Endothelial cell of umbilical vein (primary cell): ENCODE measurements around the gene HIC1. TPM values are rescaled to one million over a fixed set of nuclear protein-coding genes. Genes with fewer than 3 reads are reported as not detected.

Experiments used
- BruUV-seq: library from RNA; stranded (reverse); fragments of 400-500 nt; replicated peaks from 2 replicates; lab custom pipeline; 2021; lab: Mats Ljungman, UMichigan
- CTCF ChIA-PET: fragments of 300-600, 350-600 bp; sonication (Branson Sonifier 250); formaldehyde crosslinking; loops from one replicate; lab custom pipeline; 2021; ENCODE audit warnings: antibody characterized with exemption, inconsistent platforms; lab: Charles Lee
- POLR2A ChIA-PET: fragments of 300-600, 350-600 bp; sonication (Branson Sonifier 250); formaldehyde crosslinking; loops from one replicate; lab custom pipeline; 2021; ENCODE audit warnings: antibody characterized with exemption, inconsistent platforms; lab: Charles Lee
- DNase-seq: peaks from one replicate; pipeline ENCODE4 v3.0.0-alpha.2; 2011; ENCODE audit warnings: low read depth, low spot score
- FAIRE-seq: peaks from 2 replicates; lab custom pipeline; 2011; peaks lifted over from hg19 to GRCh38; lab: Jason Lieb, UNC
- H2AFZ ChIP-seq: 2 replicates; pipeline ENCODE4 v1.6.0; 2012; ENCODE audit warnings: low read depth, low read length, control low read depth, inconsistent platforms
- H3K27ac ChIP-seq: 2 replicates; pipeline ENCODE4 v1.5.1; 2011; ENCODE audit warnings: low read depth, mild to moderate bottlenecking, control low read depth, low read length, moderate library complexity; ENCODE audit not compliant: insufficient read depth
- H3K27me3 ChIP-seq, 2 experiments: 2 replicates each; pipeline versions ENCODE4 v1.6.0 to v1.6.1; 2011; ENCODE audit warnings: low read length in 2 of 2, mixed read lengths in 1 of 2; ENCODE audit not compliant: control insufficient read depth in 2 of 2, insufficient read depth in 2 of 2
- H3K36me3 ChIP-seq, 2 experiments: 2 replicates in 1 of 2; 3 replicates in 1 of 2; pipeline ENCODE4 v1.5.1; 2011; ENCODE audit warnings: low read length in 2 of 2, mild to moderate bottlenecking in 1 of 2, moderate library complexity in 1 of 2; ENCODE audit not compliant: control insufficient read depth in 2 of 2, insufficient read depth in 2 of 2; ENCODE audit errors: extremely low read depth in 1 of 2
- H3K4me1 ChIP-seq: 3 replicates; pipeline ENCODE4 v1.5.1; 2011; ENCODE audit warnings: mild to moderate bottlenecking, low read length; ENCODE audit not compliant: control insufficient read depth, insufficient read depth; ENCODE audit errors: extremely low read depth
- H3K4me2 ChIP-seq: 2 replicates; pipeline ENCODE4 v1.6.1; 2011; ENCODE audit warnings: low read length, control low read depth, mixed read lengths; ENCODE audit not compliant: insufficient read depth
- H3K4me3 ChIP-seq, 3 experiments: fragments of 200-600 bp in 1 of 3; sonication (generic), shearing (Covaris generic) in 1 of 3; replicated peaks in 1 of 3; 2 replicates each; pipeline ENCODE4 v1.5.1; 2011 to 2016; ENCODE audit warnings: control low read depth in 3 of 3, low read length in 3 of 3, mild to moderate bottlenecking in 2 of 3, inconsistent platforms in 1 of 3, low read depth in 1 of 3, moderate library complexity in 1 of 3; ENCODE audit not compliant: insufficient read depth in 1 of 3
- H3K79me2 ChIP-seq: 2 replicates; pipeline ENCODE4 v1.6.0; 2012; ENCODE audit warnings: low read length, inconsistent platforms; ENCODE audit not compliant: control insufficient read depth, insufficient read depth
- H3K9ac ChIP-seq: replicated peaks from 2 replicates; pipeline ENCODE3; 2011; ENCODE audit warnings: low read length, control low read depth; ENCODE audit not compliant: insufficient read depth; ENCODE audit errors: extremely low read depth
- H3K9me1 ChIP-seq: replicated peaks from 3 replicates; pipeline ENCODE4 v1.6.0; 2011; ENCODE audit warnings: mild to moderate bottlenecking, low read length; ENCODE audit not compliant: control insufficient read depth, insufficient read depth; ENCODE audit errors: extremely low read depth
- H3K9me3 ChIP-seq: replicated peaks from 2 replicates; pipeline ENCODE4 v1.5.1; 2012; ENCODE audit warnings: low read length, inconsistent platforms; ENCODE audit not compliant: control insufficient read depth, insufficient read depth
- H4K20me1 ChIP-seq: replicated peaks from 2 replicates; pipeline ENCODE3; 2011; ENCODE audit warnings: mild to moderate bottlenecking, low read length; ENCODE audit not compliant: control insufficient read depth, insufficient read depth; ENCODE audit errors: extremely low read depth
- CTCF ChIP-seq, 2 donors: IDR thresholded peaks; 1 replicate in 1 of 2; 2 replicates in 1 of 2; pipeline ENCODE4 v1.5.1; 2011; ENCODE audit warnings: low read length in 2 of 2, mild to moderate bottlenecking in 2 of 2, moderate library complexity in 2 of 2, control low read depth in 1 of 2, inconsistent platforms in 1 of 2, low read depth in 1 of 2; ENCODE audit not compliant: insufficient read depth in 1 of 2; ENCODE audit errors: extremely low read depth in 1 of 2
- EZH2 ChIP-seq: IDR thresholded peaks from 2 replicates; pipeline ENCODE4 v1.6.1; 2012; ENCODE audit warnings: borderline replicate concordance, low read depth, mild to moderate bottlenecking, moderate library complexity, low read length, inconsistent platforms; ENCODE audit not compliant: severe bottlenecking
- GATA2 ChIP-seq: IDR thresholded peaks from 2 replicates; pipeline ENCODE4 v1.7.0; 2011; ENCODE audit warnings: low read depth, mild to moderate bottlenecking, moderate library complexity, mixed read lengths, low read length; ENCODE audit not compliant: insufficient read length, insufficient read depth
- MAX ChIP-seq: IDR thresholded peaks from 2 replicates; pipeline ENCODE4 v1.6.1; 2011; ENCODE audit not compliant: insufficient read depth, insufficient read length
- POLR2AphosphoS5 ChIP-seq: IDR thresholded peaks from 2 replicates; pipeline ENCODE4 v1.6.1; 2012; ENCODE audit warnings: low read depth, mild to moderate bottlenecking, control low read depth, low read length, moderate library complexity; ENCODE audit not compliant: insufficient read depth
- dilution Hi-C: fragments of 300-500 bp; cut with MboI; formaldehyde crosslinking; loops from one replicate; pipeline ENCODE4 v1.15.0; 2019; ENCODE audit warnings: low sequenced_read_pairs; ENCODE audit not compliant: extremely low pct_ligation_motif_present
- intact Hi-C: fragments of 100-400 bp; cut with micrococcal nuclease; formaldehyde crosslinking; loops from one replicate; pipeline ENCODE4 v1.10.0; 2022
- polyA plus RNA-seq, 4 experiments: library from polyadenylated mRNA; depleted of rRNA in 3 of 4; stranded (reverse) in 3 of 4; unstranded in 1 of 4; fragments of >200 nt; gene quantifications; 2 replicates each; pipeline versions ENCODE4 v1.2.1 to v1.2.3, GENCODE V29; 2011 to 2012; ENCODE audit warnings: missing spikeins in 1 of 4
- total RNA-seq: library from RNA; stranded (reverse); gene quantifications from 2 replicates; pipeline ENCODE4 v1.2.3, GENCODE V29; 2021

Gene HIC1
- total and polyA plus RNA-seq, 2 donors (not counting 3 experiments of a cell fraction or from before 2014, with no cell fraction given), result 18.2 to 35.5 TPM

- Histone ChIP-seq H3K9ac (peak overlapping the region; percentile 40), H4K20me1 (no peaks in the 10 kb centered on the region), H3K4me1 (peaks cover 71% of the 10 kb centered on the region), H3K27me3 (no peaks in the 10 kb centered on the region), H2AFZ (no peak overlapping the region), H3K9me3 (no peaks in the 10 kb centered on the region), H3K79me2 (peaks cover 8% of the 10 kb centered on the region), H3K4me2 (no peak overlapping the region), H3K4me3 (no peak overlapping the region), H3K27ac (peak overlapping the region; percentile 78), H3K36me3 (peaks cover 0 to 6% of the 10 kb centered on the region in 2 experiments), H3K9me1 (no peaks in the 10 kb centered on the region)
- POLR2A ChIA-PET, result interaction anchor here (1.7 kb wide), 1 partner anchor 178 kb away, joined by 4 read pairs; no protein-coding TSS in a partner anchor
- TF ChIP-seq MAX (no peak), POLR2AphosphoS5 (peak; percentile 47), CTCF (IDR thresholded peaks at IDR 0.05; ENCODE audit: extremely low read depth in 1 of 2, insufficient read depth in 1 of 2, low read depth in 1 of 2, low read length in 2 of 2) (no peak), EZH2 (no peak), GATA2 (no peak)
- intact Hi-C loops (loop anchor here (1.0 kb wide), 1 partner anchor 125 kb away; no protein-coding TSS in a partner anchor), dilution Hi-C loops (no loop called here)
- no peak for FAIRE-seq
- no peak for DNase-seq
- CTCF ChIA-PET, result interaction anchor here (0.8 to 17.2 kb wide), 7 partner anchors 9 to 178 kb away, joined by 3 to 455 read pairs (median 18); partner anchors contain the start of gene HIC1
- TSS peak; percentile 26 for BruUV-seq
Measured at GRCh38 chr17:2067048-2067561, 12.2 kb downstream of the HIC1 start.
